NT2/D1 (cell line): ENCODE measurements around the gene TLE1.

Experiments used
- YY1 ChIP-seq: IDR thresholded peaks from 2 replicates; pipeline ENCODE4 v1.6.1; 2011; ENCODE audit not compliant: insufficient read length, insufficient read depth
- ZNF274 ChIP-seq: IDR thresholded peaks from 2 replicates; pipeline ENCODE4 v1.6.1; 2011; ENCODE audit warnings: mild to moderate bottlenecking, low read depth, low read length

GRCh38 chr9:81632599-81632998 lies 56.7 kb downstream of the TLE1 start:
- TF ChIP-seq YY1 (no peak), ZNF274 (no peak)
